Ishikawa (cell line): ENCODE results near the gene ALDH1A1.

Source experiments
- CEBPB ChIP-seq: IDR thresholded peaks from 2 replicates; pipeline ENCODE4 v1.6.1; 2012
- CREB1 ChIP-seq: IDR thresholded peaks from 2 replicates; pipeline ENCODE4 v1.6.1; 2012; ENCODE audit warnings: low read depth
- EGR1 ChIP-seq: IDR thresholded peaks from 2 replicates; pipeline ENCODE4 v1.6.1; 2012
- EP300 ChIP-seq: IDR thresholded peaks from 2 replicates; pipeline ENCODE4 v1.6.1; 2012; ENCODE audit warnings: borderline replicate concordance
- FOXM1 ChIP-seq: IDR thresholded peaks from 2 replicates; pipeline ENCODE4 v1.6.1; 2012; ENCODE audit warnings: low read depth, borderline replicate concordance
- NFIC ChIP-seq: IDR thresholded peaks from 2 replicates; pipeline ENCODE4 v1.6.1; 2012
- RAD21 ChIP-seq: IDR thresholded peaks from 2 replicates; pipeline ENCODE4 v1.6.1; 2012; ENCODE audit warnings: low read depth
- REST ChIP-seq: IDR thresholded peaks from 2 replicates; pipeline ENCODE4 v1.6.1; 2012; ENCODE audit warnings: low read depth, mild to moderate bottlenecking
- TAF1 ChIP-seq: IDR thresholded peaks from 2 replicates; pipeline ENCODE4 v1.6.1; 2012; ENCODE audit warnings: low read depth, mild to moderate bottlenecking
- TCF12 ChIP-seq: IDR thresholded peaks from 2 replicates; pipeline ENCODE4 v1.6.1; 2012; ENCODE audit warnings: low read depth
- TEAD4 ChIP-seq: IDR thresholded peaks from 2 replicates; pipeline ENCODE4 v1.6.1; 2012
- YY1 ChIP-seq: IDR thresholded peaks from 2 replicates; pipeline ENCODE4 v1.6.1; 2012; ENCODE audit warnings: low read depth
- ZBTB7A ChIP-seq: IDR thresholded peaks from 2 replicates; pipeline ENCODE4 v1.6.1; 2012; ENCODE audit warnings: low read depth
- TF ChIP-seq, protein P1 (sequence below): IDR thresholded peaks from 2 replicates; pipeline ENCODE4 v1.6.1; 2012
- TF ChIP-seq, protein P2 (sequence below): IDR thresholded peaks from 2 replicates; pipeline ENCODE4 v1.6.1; 2012

The ALDH1A1 gene

DNA sequence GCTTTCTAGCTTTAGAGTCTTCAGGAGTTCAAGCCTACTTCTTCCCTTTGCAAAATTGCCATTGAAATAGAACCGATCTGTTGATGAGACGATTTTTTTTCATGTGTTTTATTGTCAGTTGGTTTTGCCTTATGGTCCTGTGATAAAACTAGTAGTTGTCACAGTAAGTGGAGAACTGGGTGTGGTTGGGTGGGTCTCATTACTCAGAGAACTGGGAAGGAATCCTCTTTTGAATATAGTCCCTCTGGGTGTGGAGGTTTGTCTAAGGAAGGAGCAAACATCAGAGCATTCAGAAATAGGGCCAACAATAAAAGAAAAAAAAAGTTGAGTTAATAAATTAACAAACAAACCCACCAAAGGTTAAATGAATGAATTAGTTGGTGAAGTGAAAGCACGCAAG, 69.0 kb downstream of the ALDH1A1 start:
- TF ChIP-seq CREB1: no peak
- TF ChIP-seq TEAD4: no peak

DNA sequence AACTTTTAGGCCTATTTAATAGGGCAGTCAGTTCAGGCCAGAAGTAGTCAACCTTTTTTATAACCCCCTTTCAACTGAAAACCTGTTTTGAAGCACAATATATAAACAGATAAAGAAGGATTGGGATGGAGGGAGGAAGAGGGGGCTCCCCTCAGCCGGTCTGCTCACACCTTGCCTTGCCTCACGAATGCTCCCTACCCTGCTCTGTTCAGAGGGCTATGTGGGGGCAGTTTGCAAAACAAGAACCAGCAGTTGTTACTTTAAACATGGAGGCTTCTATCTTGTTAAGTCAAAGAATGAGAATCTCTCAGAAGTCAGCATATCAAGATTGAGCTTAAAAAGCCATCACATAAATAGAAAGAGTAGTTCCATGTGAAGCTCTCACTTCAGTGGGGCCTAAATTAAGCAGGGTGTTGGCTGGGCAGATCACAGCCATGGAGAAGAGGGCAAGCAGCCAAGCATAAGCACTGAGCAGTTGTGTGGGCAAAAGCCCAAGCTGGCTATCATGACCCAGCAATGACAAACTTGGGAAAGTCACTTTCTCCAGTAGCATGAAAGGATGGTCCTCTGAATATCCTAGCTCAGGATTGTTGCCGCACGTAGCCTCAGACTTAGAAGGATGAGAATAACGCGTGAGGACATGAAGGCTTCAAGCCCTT, 70.6 kb downstream of the ALDH1A1 start:
- TF ChIP-seq, protein P1, sequence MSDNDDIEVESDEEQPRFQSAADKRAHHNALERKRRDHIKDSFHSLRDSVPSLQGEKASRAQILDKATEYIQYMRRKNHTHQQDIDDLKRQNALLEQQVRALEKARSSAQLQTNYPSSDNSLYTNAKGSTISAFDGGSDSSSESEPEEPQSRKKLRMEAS: no peak
- TF ChIP-seq, protein P2, sequence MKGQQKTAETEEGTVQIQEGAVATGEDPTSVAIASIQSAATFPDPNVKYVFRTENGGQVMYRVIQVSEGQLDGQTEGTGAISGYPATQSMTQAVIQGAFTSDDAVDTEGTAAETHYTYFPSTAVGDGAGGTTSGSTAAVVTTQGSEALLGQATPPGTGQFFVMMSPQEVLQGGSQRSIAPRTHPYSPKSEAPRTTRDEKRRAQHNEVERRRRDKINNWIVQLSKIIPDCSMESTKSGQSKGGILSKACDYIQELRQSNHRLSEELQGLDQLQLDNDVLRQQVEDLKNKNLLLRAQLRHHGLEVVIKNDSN: no peak
- TF ChIP-seq TCF12 (no peak), REST (no peak), TEAD4 (no peak), CEBPB (no peak), RAD21 (no peak), EGR1 (no peak), TAF1 (no peak), CREB1 (no peak), FOXM1 (no peak), EP300 (no peak), NFIC (no peak), ZBTB7A (no peak), YY1 (no peak)

- TF ChIP-seq TAF1 (no peak), FOXM1 (no peak), YY1 (no peak), EGR1 (no peak), REST (no peak), ZBTB7A (no peak), NFIC (no peak), RAD21 (no peak), TEAD4 (no peak), CREB1 (no peak), TCF12 (no peak), EP300 (no peak), CEBPB (no peak)
- TF ChIP-seq, protein P2: no peak
- TF ChIP-seq, protein P1: no peak
Measured at GRCh38 chr9:72880821-72881220, 72.0 kb downstream of the ALDH1A1 start.

DNA sequence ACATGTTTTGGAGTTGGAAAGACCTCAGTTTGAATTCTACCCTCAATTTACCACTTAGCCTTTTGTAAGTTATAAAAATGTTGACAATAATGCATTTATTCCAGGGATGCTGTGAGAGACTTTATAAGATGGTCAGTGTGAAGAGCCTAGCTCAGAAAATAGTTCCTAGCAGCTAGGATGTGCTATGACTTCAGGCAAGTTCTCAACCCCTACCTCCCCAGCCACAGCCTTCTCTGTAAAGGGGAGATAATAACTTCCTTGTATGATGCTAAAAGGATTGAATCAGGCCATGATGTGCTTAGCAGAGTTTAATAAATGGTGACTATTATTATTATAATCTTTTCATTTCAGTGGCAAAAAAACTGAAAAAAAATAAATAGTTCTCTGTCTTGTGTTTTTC, 77.6 kb downstream of the ALDH1A1 start:
- TF ChIP-seq RAD21 (no peak), CREB1 (no peak), TEAD4 (no peak), CEBPB (no peak), FOXM1 (no peak), NFIC (no peak), ZBTB7A (no peak), YY1 (no peak), EGR1 (no peak), EP300 (no peak), REST (no peak), TAF1 (no peak), TCF12 (no peak)
- TF ChIP-seq, protein P2: no peak
- TF ChIP-seq, protein P1: no peak
